HG03469 (cell line): Measurements from ENCODE around the gene MMP13.
"Not testable (repeated sequence)": the region's sequence is repeated elsewhere in the genome, so short reads cannot be mapped to it uniquely, and the experiment has no call there.

Source experiments
- ATAC-seq: cut with Tn5 transposase; IDR thresholded peaks from one replicate; pipeline ENCODE4 v1.9.1; 2021; ENCODE audit warnings: mild to moderate bottlenecking, moderate library complexity, moderate number of reproducible peaks; ENCODE audit not compliant: unreplicated experiment

MMP13 gene

DNA sequence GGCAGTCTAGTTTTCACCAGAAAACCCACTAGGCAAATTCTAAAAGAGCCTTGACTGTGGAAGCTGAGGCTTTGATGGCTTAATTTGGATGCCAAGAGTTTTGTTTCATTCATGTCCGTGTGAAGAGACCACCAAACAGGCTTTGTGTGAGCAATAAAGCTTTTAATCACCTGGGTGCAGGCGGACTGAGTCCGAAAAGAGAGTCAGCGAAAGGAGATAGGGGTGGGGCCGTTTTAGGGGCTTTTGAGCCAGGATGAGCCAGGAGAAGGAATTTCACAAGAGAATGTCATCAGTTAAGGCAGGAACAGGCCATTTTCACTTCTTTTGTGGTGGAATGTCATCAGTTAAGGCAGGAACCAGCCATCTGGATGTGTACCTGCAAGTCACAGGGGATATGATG is 51.6 kb downstream of the MMP13 start:
- ATAC-seq, result not testable (repeated sequence)

DNA sequence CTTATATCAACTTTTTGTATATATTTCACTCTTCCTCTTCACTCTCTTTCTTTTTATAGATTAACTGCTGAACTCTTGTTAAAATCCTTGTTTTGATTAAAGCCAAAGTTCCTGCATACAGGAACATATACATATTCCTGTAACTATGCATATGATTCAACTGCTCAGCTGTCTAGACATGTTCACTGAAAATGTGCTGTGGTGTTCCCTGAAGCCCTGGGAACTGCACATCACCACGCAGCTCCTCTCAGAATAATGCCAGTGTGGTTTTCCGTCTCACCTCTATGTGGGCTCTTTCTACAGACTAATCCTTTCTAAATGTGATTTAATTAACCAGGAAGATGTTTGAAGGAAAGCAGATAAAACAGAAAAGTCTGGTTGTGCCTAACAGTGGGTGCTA is 55.2 kb downstream of the MMP13 start:
- no peak for ATAC-seq
